ENCODE data around the gene ATP2A2.

ATP2A2 gene

DNA sequence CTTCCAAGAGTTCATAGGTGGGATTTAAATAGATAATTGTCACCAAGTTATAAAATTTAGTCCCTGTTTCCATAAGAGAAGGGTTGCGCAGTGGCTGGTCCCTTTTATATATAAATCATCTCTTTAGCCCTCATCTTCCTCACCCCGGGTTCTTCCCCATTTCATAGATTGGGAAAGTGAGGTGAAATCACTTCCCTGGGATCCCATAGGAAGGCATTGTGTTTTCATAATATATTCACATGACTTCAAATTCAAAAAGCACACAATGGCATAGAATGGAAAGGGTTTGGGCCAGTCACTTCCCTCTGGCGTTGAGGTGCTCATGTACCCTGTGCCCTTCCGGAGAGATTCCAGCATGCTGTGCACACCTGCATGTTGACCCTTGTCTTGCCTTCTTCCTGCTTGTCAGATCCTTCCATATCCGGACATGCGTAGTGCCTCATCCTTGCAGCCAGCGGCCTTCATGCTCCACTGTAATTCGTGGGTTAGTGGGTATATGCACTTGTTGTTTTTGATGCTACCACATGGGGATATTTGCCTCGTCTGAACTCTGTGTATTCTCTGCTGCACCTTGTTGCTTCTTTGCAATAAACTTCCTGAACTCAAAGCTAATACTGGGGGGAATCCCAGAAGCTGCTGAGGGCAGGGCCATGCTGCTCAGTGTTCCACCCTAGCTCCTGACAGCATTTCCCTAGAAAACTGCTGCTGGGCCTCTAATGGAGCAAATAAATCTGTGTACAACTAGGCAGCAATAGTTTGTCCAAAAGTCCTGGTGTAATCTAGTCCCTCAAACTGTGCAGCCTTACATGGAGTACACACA, 62.9 kb downstream of the ATP2A2 start:
- 98 to 100% methylated on average over 3 to 6 of the region's 9 CpGs for WGBS, 2 experiments (ENCODE audit: insufficient coverage in 2 of 2)
- no peaks in the 10 kb centered on the region for H3K4me1 ChIP-seq (ENCODE audit: control insufficient read depth, insufficient read depth, low read length, poor library complexity, severe bottlenecking)
- no peak overlapping the region for H3K27ac ChIP-seq (ENCODE audit: low read depth, low read length, severe bottlenecking)
- no peaks in the 10 kb centered on the region for H3K9me3 ChIP-seq (ENCODE audit: control insufficient read depth, low read length)
- peaks cover 100% of the 10 kb centered on the region for H3K36me3 ChIP-seq (ENCODE audit: control insufficient read depth, insufficient read depth, low read length)
- no peak overlapping the region for H3K4me3 ChIP-seq (ENCODE audit: extremely low read depth, insufficient read depth, low read length, poor library complexity, severe bottlenecking)

DNA sequence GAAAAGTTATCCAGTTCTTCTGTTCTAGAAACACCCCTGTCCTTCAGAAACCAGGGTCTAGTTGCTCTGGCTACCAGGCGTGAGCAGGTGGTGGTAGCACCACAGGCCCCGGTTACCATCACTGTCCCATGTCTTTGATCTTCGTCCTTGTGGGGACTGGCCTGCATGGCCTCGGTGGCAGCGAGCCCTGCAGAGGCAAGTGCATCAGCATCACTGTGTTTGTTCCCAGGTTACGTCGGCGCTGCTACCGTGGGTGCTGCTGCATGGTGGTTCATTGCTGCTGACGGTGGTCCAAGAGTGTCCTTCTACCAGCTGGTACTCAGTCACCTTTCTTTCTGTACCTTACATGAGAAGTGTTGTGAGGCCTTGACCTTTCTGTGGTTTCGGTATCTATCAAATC, 63.6 kb downstream of the ATP2A2 start:
- Histone ChIP-seq H3K36me3 (ENCODE audit: control insufficient read depth, insufficient read depth, low read length) (peaks cover 100% of the 10 kb centered on the region), H3K4me3 (ENCODE audit: extremely low read depth, insufficient read depth, low read length, poor library complexity, severe bottlenecking) (no peak overlapping the region), H3K9me3 (ENCODE audit: control insufficient read depth, low read length) (no peaks in the 10 kb centered on the region), H3K4me1 (ENCODE audit: control insufficient read depth, insufficient read depth, low read length, poor library complexity, severe bottlenecking) (no peaks in the 10 kb centered on the region), H3K27ac (ENCODE audit: low read depth, low read length, severe bottlenecking) (no peak overlapping the region)
- WGBS, 2 experiments (ENCODE audit: insufficient coverage in 2 of 2): 94% methylated on average over 10 of the region's 11 CpGs

- Histone ChIP-seq H3K9me3 (ENCODE audit: control insufficient read depth, low read length) (no peaks in the 10 kb centered on the region), H3K4me3 (ENCODE audit: extremely low read depth, insufficient read depth, low read length, poor library complexity, severe bottlenecking) (no peak overlapping the region), H3K4me1 (ENCODE audit: control insufficient read depth, insufficient read depth, low read length, poor library complexity, severe bottlenecking) (no peaks in the 10 kb centered on the region), H3K27ac (ENCODE audit: low read depth, low read length, severe bottlenecking) (no peak overlapping the region), H3K36me3 (ENCODE audit: control insufficient read depth, insufficient read depth, low read length) (peaks cover 100% of the 10 kb centered on the region)
- WGBS, 2 experiments (ENCODE audit: insufficient coverage in 2 of 2): 90 to 91% methylated on average over 9 to 10 of the region's 11 CpGs
These were observed 64.2 kb downstream of the ATP2A2 start for GRCh38 chr12:110345176-110345661.

DNA sequence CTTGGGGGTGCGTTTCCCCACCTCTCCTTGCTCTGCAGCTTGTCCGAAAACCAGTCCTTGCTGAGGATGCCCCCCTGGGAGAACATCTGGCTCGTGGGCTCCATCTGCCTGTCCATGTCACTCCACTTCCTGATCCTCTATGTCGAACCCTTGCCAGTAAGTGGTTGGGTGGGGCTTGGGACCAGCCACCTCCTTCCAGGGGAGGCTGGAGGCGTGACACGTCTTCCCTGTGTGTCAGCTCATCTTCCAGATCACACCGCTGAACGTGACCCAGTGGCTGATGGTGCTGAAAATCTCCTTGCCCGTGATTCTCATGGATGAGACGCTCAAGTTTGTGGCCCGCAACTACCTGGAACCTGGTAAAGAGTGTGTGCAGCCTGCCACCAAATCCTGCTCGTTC, 64.9 kb downstream of the ATP2A2 start:
- WGBS, 2 experiments (ENCODE audit: insufficient coverage in 2 of 2): 93 to 95% methylated on average over 11 to 12 of the region's 12 CpGs
- peaks cover 100% of the 10 kb centered on the region for H3K36me3 ChIP-seq (ENCODE audit: control insufficient read depth, insufficient read depth, low read length)

DNA sequence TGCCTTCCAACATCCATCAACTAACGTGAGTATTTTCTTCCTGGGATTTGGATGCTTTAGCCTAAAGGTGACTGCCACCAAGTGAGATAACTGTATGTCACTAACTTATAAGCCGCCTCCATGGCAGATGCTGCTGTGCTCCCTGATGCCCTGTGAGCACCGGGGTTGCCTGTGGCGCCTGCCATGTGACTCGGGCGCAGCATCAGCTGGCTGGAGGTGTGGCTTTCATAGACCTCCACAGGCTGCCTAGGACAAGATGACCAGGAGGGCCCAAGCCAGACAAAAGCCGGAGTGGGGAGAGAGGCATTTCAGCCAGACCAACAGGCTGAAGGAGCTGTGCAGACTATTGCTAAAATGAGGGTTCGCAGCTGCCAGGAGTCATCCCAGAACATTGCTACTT, 66.7 kb downstream of the ATP2A2 start:
- H3K4me1 ChIP-seq (ENCODE audit: control insufficient read depth, insufficient read depth, low read length, poor library complexity, severe bottlenecking): no peaks in the 10 kb centered on the region
- H3K36me3 ChIP-seq (ENCODE audit: control insufficient read depth, insufficient read depth, low read length): peaks cover 89% of the 10 kb centered on the region
- 100% methylated on average over 7 to 8 of the region's 8 CpGs for WGBS, 2 experiments (ENCODE audit: insufficient coverage in 2 of 2)
- no peak overlapping the region for H3K4me3 ChIP-seq (ENCODE audit: extremely low read depth, insufficient read depth, low read length, poor library complexity, severe bottlenecking)
- no peak overlapping the region for H3K27ac ChIP-seq (ENCODE audit: low read depth, low read length, severe bottlenecking)
- no peaks in the 10 kb centered on the region for H3K9me3 ChIP-seq (ENCODE audit: control insufficient read depth, low read length)

More for the DNA sequence above, 64.9 kb downstream of the ATP2A2 start:
- no peak overlapping the region for H3K27ac ChIP-seq (ENCODE audit: low read depth, low read length, severe bottlenecking)
- no peaks in the 10 kb centered on the region for H3K9me3 ChIP-seq (ENCODE audit: control insufficient read depth, low read length)
- H3K4me1 ChIP-seq (ENCODE audit: control insufficient read depth, insufficient read depth, low read length, poor library complexity, severe bottlenecking): no peaks in the 10 kb centered on the region
- H3K4me3 ChIP-seq (ENCODE audit: extremely low read depth, insufficient read depth, low read length, poor library complexity, severe bottlenecking): no peak overlapping the region

DNA sequence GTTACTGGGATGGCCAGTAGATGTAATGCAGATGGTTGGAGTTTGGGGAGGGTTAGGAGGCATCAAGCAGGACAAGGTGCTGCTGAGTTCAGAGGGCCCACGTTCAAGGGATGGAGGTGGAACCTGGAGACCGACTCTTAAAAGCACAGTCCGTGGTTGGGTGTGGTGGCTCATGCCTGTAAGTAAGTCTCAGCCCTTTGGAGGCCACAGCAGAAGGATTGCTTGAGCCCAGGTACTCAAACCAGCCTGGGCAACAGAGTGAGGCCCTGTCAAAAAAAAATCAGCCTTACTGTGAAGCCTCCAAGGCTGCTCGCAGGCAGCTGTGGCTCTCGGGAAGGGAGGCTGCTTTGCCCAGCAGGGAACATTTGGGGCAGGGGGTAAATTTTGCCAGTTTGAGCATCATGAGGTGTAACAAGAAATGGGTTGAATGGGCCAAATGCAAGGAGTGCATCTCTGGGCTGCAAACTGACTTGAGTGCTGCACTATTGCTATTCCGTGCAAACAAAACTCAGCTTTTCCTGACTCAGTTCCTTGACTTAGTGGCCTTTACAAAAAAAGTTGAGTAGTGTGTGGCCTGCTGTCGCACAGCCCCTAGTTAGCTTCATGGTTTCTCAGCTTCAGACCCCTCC, 67.5 kb downstream of the ATP2A2 start:
- 97 to 99% methylated on average over 6 to 7 of the region's 7 CpGs for WGBS, 2 experiments (ENCODE audit: insufficient coverage in 2 of 2)

DNA sequence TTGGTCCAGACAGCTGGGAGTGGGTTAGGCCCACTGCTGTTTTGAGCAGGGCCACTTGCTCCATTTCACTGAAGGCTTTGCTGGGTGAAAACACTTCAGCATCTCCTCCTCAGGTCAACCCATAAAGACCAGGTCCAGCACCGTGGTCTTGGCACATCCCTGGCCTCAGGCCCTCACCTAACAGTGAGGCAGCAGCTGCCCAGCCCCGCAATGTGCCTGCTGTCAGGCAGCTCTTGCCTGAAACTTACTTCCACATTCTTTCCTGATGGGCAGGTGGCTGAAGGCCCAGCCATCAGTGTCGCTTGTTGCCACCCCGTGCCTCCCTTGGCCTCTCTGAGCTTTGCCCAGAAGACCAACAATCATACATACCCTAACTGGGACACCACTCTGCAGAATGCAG, 68.0 kb downstream of the ATP2A2 start:
- 95 to 97% methylated on average over 3 to 4 of the region's 4 CpGs for WGBS, 2 experiments (ENCODE audit: insufficient coverage in 2 of 2)
- H3K27ac ChIP-seq (ENCODE audit: low read depth, low read length, severe bottlenecking): no peak overlapping the region
- peaks cover 78% of the 10 kb centered on the region for H3K36me3 ChIP-seq (ENCODE audit: control insufficient read depth, insufficient read depth, low read length)
- H3K9me3 ChIP-seq (ENCODE audit: control insufficient read depth, low read length): no peaks in the 10 kb centered on the region
- H3K4me3 ChIP-seq (ENCODE audit: extremely low read depth, insufficient read depth, low read length, poor library complexity, severe bottlenecking): no peak overlapping the region
- no peaks in the 10 kb centered on the region for H3K4me1 ChIP-seq (ENCODE audit: control insufficient read depth, insufficient read depth, low read length, poor library complexity, severe bottlenecking)

More for the DNA sequence above, 67.5 kb downstream of the ATP2A2 start:
- peaks cover 84% of the 10 kb centered on the region for H3K36me3 ChIP-seq (ENCODE audit: control insufficient read depth, insufficient read depth, low read length)
- H3K27ac ChIP-seq (ENCODE audit: low read depth, low read length, severe bottlenecking): no peak overlapping the region
- no peaks in the 10 kb centered on the region for H3K4me1 ChIP-seq (ENCODE audit: control insufficient read depth, insufficient read depth, low read length, poor library complexity, severe bottlenecking)
- no peak overlapping the region for H3K4me3 ChIP-seq (ENCODE audit: extremely low read depth, insufficient read depth, low read length, poor library complexity, severe bottlenecking)
- H3K9me3 ChIP-seq (ENCODE audit: control insufficient read depth, low read length): no peaks in the 10 kb centered on the region

- Histone ChIP-seq H3K27ac (ENCODE audit: low read depth, low read length, severe bottlenecking) (peak overlapping the region; percentile 16), H3K4me1 (ENCODE audit: control insufficient read depth, insufficient read depth, low read length, poor library complexity, severe bottlenecking) (no peaks in the 10 kb centered on the region), H3K4me3 (ENCODE audit: extremely low read depth, insufficient read depth, low read length, poor library complexity, severe bottlenecking) (no peak overlapping the region), H3K36me3 (ENCODE audit: control insufficient read depth, insufficient read depth, low read length) (peaks cover 73% of the 10 kb centered on the region), H3K9me3 (ENCODE audit: control insufficient read depth, low read length) (no peaks in the 10 kb centered on the region)
- 91% methylated on average over 9 to 12 of the region's 12 CpGs for WGBS, 2 experiments (ENCODE audit: insufficient coverage in 2 of 2)
These were observed 68.6 kb downstream of the ATP2A2 start for GRCh38 chr12:110349514-110350151.

- no peak overlapping the region for H3K4me3 ChIP-seq (ENCODE audit: extremely low read depth, insufficient read depth, low read length, poor library complexity, severe bottlenecking)
- H3K9me3 ChIP-seq (ENCODE audit: control insufficient read depth, low read length): no peaks in the 10 kb centered on the region
- no peaks in the 10 kb centered on the region for H3K4me1 ChIP-seq (ENCODE audit: control insufficient read depth, insufficient read depth, low read length, poor library complexity, severe bottlenecking)
- H3K27ac ChIP-seq (ENCODE audit: low read depth, low read length, severe bottlenecking): no peak overlapping the region
- WGBS, 2 experiments (ENCODE audit: insufficient coverage in 2 of 2): 100% methylated on average over 6 to 7 of the region's 8 CpGs
- peaks cover 58% of the 10 kb centered on the region for H3K36me3 ChIP-seq (ENCODE audit: control insufficient read depth, insufficient read depth, low read length)
These were observed 70.1 kb downstream of the ATP2A2 start for GRCh38 chr12:110351119-110351518.

DNA sequence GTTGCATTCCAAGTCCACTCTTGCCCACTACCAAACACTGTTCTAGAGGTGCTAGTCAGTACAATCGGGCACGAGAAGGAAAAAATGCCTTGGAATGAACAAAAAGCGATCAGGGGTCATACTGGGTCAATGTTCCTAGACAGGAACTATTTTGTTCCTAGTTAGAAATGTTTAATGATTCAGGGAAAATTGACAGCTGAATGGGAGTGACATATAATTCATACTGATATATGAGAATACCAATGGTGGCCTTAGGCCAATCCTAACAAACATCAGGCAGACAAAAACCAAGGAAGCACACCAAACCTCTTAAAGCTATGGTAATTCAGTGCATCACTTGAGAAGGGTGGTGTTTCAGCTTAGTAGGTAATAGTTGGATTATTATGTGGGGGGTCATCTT, 71.4 kb downstream of the ATP2A2 start:
- H3K4me3 ChIP-seq (ENCODE audit: extremely low read depth, insufficient read depth, low read length, poor library complexity, severe bottlenecking): no peak overlapping the region
- H3K36me3 ChIP-seq (ENCODE audit: control insufficient read depth, insufficient read depth, low read length): peaks cover 45% of the 10 kb centered on the region
- no peaks in the 10 kb centered on the region for H3K4me1 ChIP-seq (ENCODE audit: control insufficient read depth, insufficient read depth, low read length, poor library complexity, severe bottlenecking)
- H3K9me3 ChIP-seq (ENCODE audit: control insufficient read depth, low read length): no peaks in the 10 kb centered on the region
- 95% methylated on average over 3 of the region's 3 CpGs; no CpG with 5 or more reads in 1 of the 2 experiments for WGBS, 2 experiments (ENCODE audit: insufficient coverage in 2 of 2)
- peak overlapping the region; percentile 10 for H3K27ac ChIP-seq (ENCODE audit: low read depth, low read length, severe bottlenecking)
